Liver (tissue), 9 donors: ENCODE measurements around the gene HBG1. TPM values are rescaled to one million over a fixed set of nuclear protein-coding genes. Genes with fewer than 3 reads are reported as not detected.

ENCODE experiments used
- DNase-seq: peaks from one replicate; pipeline ENCODE4 v3.0.0-alpha.2; 2017; ENCODE audit warnings: low spot score
- H3K27ac ChIP-seq, 2 donors: one replicate each; pipeline ENCODE4 v1.7.0; 2013; ENCODE audit warnings: inconsistent platforms in 2 of 2, low read length in 2 of 2, control low read depth in 1 of 2, low read depth in 1 of 2, mild to moderate bottlenecking in 1 of 2
- H3K27me3 ChIP-seq, 4 donors: one replicate each; pipeline versions ENCODE4 v1.6.1 to v1.7.0; 2013; ENCODE audit warnings: low read length in 3 of 4, inconsistent platforms in 1 of 4, mild to moderate bottlenecking in 1 of 4, moderate library complexity in 1 of 4; ENCODE audit not compliant: control insufficient read depth in 4 of 4, insufficient read depth in 4 of 4
- H3K36me3 ChIP-seq, 4 donors: one replicate each; pipeline versions ENCODE4 v1.6.1 to v1.7.0; 2013; ENCODE audit warnings: low read length in 3 of 4, mild to moderate bottlenecking in 3 of 4, low read depth in 1 of 4, moderate library complexity in 1 of 4; ENCODE audit not compliant: control insufficient read depth in 4 of 4, insufficient read depth in 3 of 4
- H3K4me1 ChIP-seq, 4 donors: one replicate each; pipeline versions ENCODE4 v1.6.1 to v1.7.0; 2013; ENCODE audit warnings: low read length in 3 of 4, mild to moderate bottlenecking in 3 of 4, moderate library complexity in 1 of 4; ENCODE audit not compliant: control insufficient read depth in 4 of 4, insufficient read depth in 4 of 4
- H3K4me3 ChIP-seq, 3 donors: one replicate each; pipeline versions ENCODE4 v1.6.1 to v1.7.0; 2013; ENCODE audit warnings: low read length in 3 of 3, control low read depth in 1 of 3, low read depth in 1 of 3, mild to moderate bottlenecking in 1 of 3
- H3K9ac ChIP-seq, 2 donors: one replicate each; pipeline ENCODE4 v1.7.0; 2013; ENCODE audit warnings: low read length in 2 of 2, mild to moderate bottlenecking in 2 of 2, moderate library complexity in 2 of 2, control low read depth in 1 of 2, low read depth in 1 of 2
- H3K9me3 ChIP-seq, 4 donors: one replicate each; pipeline versions ENCODE4 v1.6.1 to v1.7.0; 2013; ENCODE audit warnings: low read length in 3 of 4; ENCODE audit not compliant: control insufficient read depth in 4 of 4
- ATF3 ChIP-seq: IDR thresholded peaks from 2 replicates; pipeline ENCODE4 v1.6.1; 2016; ENCODE audit warnings: antibody characterized with exemption
- CTCF ChIP-seq: fragments of 150-350 bp; IDR thresholded peaks from 2 replicates; pipeline ENCODE4 v1.5.1; 2017; ENCODE audit warnings: improper control_type of control experiment, low read depth, low read length; ENCODE audit not compliant: missing input control
- FOXA1 ChIP-seq: IDR thresholded peaks from 2 replicates; pipeline ENCODE4 v1.6.1; 2016; ENCODE audit warnings: antibody characterized with exemption
- FOXA2 ChIP-seq: IDR thresholded peaks from 2 replicates; pipeline ENCODE4 v1.6.1; 2016; ENCODE audit warnings: antibody characterized with exemption
- GABPA ChIP-seq, 2 donors: IDR thresholded peaks in 1 of 2; conservative IDR thresholded peaks in 1 of 2; 2 replicates each; pipeline ENCODE4 v1.6.1; 2016; ENCODE audit warnings: antibody characterized with exemption in 2 of 2, mild to moderate bottlenecking in 1 of 2, moderate library complexity in 1 of 2
- HNF4A ChIP-seq, 2 donors: conservative IDR thresholded peaks; 2 replicates each; pipeline ENCODE4 v1.6.1; 2016; ENCODE audit warnings: antibody characterized with exemption in 2 of 2, mild to moderate bottlenecking in 2 of 2
- HNF4G ChIP-seq: IDR thresholded peaks from 2 replicates; pipeline ENCODE4 v1.6.1; 2016; ENCODE audit warnings: antibody characterized with exemption
- JUND ChIP-seq, 2 donors: IDR thresholded peaks; 2 replicates each; pipeline ENCODE4 v1.6.1; 2016; ENCODE audit warnings: antibody characterized with exemption in 2 of 2
- MAX ChIP-seq: IDR thresholded peaks from 2 replicates; pipeline ENCODE4 v1.6.1; 2016; ENCODE audit warnings: antibody characterized with exemption
- NR2F2 ChIP-seq: IDR thresholded peaks from 2 replicates; pipeline ENCODE4 v1.6.1; 2016; ENCODE audit warnings: antibody characterized with exemption
- RAD21 ChIP-seq, 2 donors: IDR thresholded peaks; 2 replicates each; pipeline ENCODE4 v1.6.1; 2016; ENCODE audit warnings: antibody characterized with exemption in 2 of 2, mild to moderate bottlenecking in 2 of 2
- REST ChIP-seq: IDR thresholded peaks from 2 replicates; pipeline ENCODE4 v1.6.1; 2016; ENCODE audit warnings: antibody characterized with exemption, mild to moderate bottlenecking
- RXRA ChIP-seq, 2 donors: IDR thresholded peaks; 2 replicates each; pipeline ENCODE4 v1.6.1; 2017 to 2018; ENCODE audit warnings: antibody characterized with exemption in 2 of 2, mild to moderate bottlenecking in 1 of 2
- TAF1 ChIP-seq: conservative IDR thresholded peaks from 2 replicates; pipeline ENCODE4 v1.6.1; 2016; ENCODE audit warnings: antibody characterized with exemption, mild to moderate bottlenecking
- YY1 ChIP-seq: IDR thresholded peaks from 2 replicates; pipeline ENCODE4 v1.6.1; 2016; ENCODE audit warnings: antibody characterized with exemption, mild to moderate bottlenecking
- WGBS: extraction: QIAGEN DNeasy Blood & Tissue Kit; methylation state at CpG from one replicate; pipeline ENCODE4 v1.1.7; 2013; 5-methylcytosine and 5-hydroxymethylcytosine counted together
- polyA plus RNA-seq, 2 donors: library from polyadenylated mRNA; stranded (reverse) in 1 of 2; unstranded in 1 of 2; fragments of 200-250 nt in 1 of 2; fragments of >200 nt in 1 of 2; fragmentation: Nextera tagmentation in 1 of 2; extraction: Ambion mirVana in 1 of 2; gene quantifications; one replicate each; pipeline versions ENCODE4 v1.2.1 to v1.2.3, GENCODE V29; 2013 to 2015
- total RNA-seq, 2 donors: library from RNA; depleted of rRNA; stranded (reverse); fragments of >200 nt; gene quantifications; one replicate each; pipeline ENCODE4 v1.2.3, GENCODE V29; 2014
- donor health status: healthy.
- donor health status: healthy.
- donor health status: healthy.
- donor health status: healthy.
- donor health status: healthy.

Gene HBG1
- total and polyA plus RNA-seq, 4 donors, result 75.1 TPM; not detected in 3

GRCh38 chr11:5282628-5283027 is 33.0 kb upstream of the HBG1 start:
- H3K27ac ChIP-seq, result no peak overlapping the region
- H3K9me3 ChIP-seq, result no peaks in the 10 kb centered on the region
- H3K36me3 ChIP-seq, result no peaks in the 10 kb centered on the region
- no peak for DNase-seq
- TF ChIP-seq FOXA2, result no peak
- H3K4me3 ChIP-seq, result no peak overlapping the region
- H3K27me3 ChIP-seq, result no peaks in the 10 kb centered on the region
- 81% methylated on average over 2 of the region's 2 CpGs for WGBS
- no peaks in the 10 kb centered on the region for H3K4me1 ChIP-seq
- no peak overlapping the region for H3K9ac ChIP-seq

GRCh38 chr11:5281596-5281995 is 31.9 kb upstream of the HBG1 start:
- no peak for DNase-seq
- no peak for TF ChIP-seq NR2F2
- TF ChIP-seq RAD21 (IDR thresholded peaks at IDR 0.05), result no peak
- no peak for TF ChIP-seq GABPA (IDR thresholded peaks at IDR 0.05 in 1 of 2, conservative IDR thresholded peaks at IDR 0.05 in 1 of 2)
- no peak for TF ChIP-seq RXRA (IDR thresholded peaks at IDR 0.05)
- no peak for TF ChIP-seq YY1
- TF ChIP-seq FOXA2, result no peak
- TF ChIP-seq REST, result no peak
- no peak for TF ChIP-seq MAX
- TF ChIP-seq JUND (IDR thresholded peaks at IDR 0.05), result no peak
- no peak for TF ChIP-seq HNF4G
- no peak for TF ChIP-seq CTCF
- no peak for TF ChIP-seq TAF1
- no peak for TF ChIP-seq ATF3
- TF ChIP-seq FOXA1, result no peak
- TF ChIP-seq HNF4A (conservative IDR thresholded peaks at IDR 0.05), result no peak
- H3K27me3 ChIP-seq, result no peaks in the 10 kb centered on the region
- H3K36me3 ChIP-seq, result no peaks in the 10 kb centered on the region
- H3K4me3 ChIP-seq, result no peak overlapping the region
- H3K4me1 ChIP-seq, result no peaks in the 10 kb centered on the region
- H3K27ac ChIP-seq, result no peak overlapping the region
- H3K9me3 ChIP-seq, result no peaks in the 10 kb centered on the region
- H3K9ac ChIP-seq, result no peak overlapping the region
